Activated naive CD4-positive, alpha-beta T cell (primary cell): Measurements from ENCODE around the gene TSR3.

Experiments
- DNase-seq, 4 experiments: peaks; one replicate each; lab custom pipeline; 2025; lab: John Stamatoyannopoulos, UW

The TSR3 gene

DNA sequence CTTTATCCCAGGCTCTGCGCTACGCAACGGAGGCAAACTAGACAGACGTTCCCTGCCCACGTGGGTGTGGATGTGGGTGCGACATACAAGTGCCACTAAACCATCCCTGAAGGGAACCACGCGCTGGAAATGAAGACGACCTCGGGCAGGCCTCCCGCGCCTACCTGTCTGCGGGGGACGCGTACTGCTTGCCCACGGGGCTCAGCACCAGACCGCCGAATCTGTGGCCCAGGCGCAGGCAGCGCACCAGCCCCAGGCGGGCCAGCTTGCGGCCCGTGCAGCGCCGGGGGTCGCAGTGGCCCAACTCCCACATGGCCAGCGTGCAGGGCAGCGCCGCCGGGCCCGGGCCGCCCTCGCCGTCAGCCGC is 480 bp downstream of the TSR3 start:
- no peak for DNase-seq

DNA sequence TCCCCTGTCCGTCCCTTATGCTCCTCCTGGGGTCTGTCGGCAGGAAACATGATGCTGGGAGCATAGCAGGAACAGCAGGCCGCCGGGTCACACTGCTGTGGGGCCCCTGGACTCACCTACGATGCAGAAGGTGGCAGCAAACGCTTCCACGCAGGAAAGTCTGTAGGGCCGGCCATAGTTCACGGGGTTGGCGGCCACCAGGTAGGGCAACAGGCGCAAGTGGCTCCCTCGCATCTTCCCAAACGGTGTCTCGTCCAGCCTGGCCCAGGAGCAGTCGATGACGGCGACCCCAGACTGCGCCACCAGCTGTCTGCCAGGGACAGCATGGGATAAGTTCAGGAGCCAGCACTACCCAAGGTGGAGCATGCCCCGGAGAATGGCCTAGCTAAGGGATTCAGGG is 987 bp downstream of the TSR3 start:
- no peak for DNase-seq

DNA sequence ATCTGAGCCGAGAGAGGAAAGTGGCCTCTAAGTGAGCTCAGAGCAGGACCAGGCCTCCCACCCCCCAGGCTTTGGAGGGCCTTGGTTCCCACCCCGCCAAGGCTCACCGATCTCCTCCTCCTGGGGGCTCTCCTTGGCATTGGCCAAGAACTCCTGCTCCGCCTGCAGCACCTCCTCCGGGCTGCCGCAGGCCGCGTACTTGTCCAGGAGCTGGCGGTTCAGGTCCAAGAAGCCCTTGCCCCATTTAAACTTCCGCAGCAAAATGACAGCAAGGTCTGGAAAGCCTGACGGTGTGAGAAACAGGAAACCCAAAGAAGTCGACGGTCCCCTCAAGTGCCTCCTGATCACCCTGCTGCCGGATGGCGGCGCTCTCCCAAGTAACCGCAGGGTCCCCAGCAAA is 1.7 kb downstream of the TSR3 start:
- no peak for DNase-seq

DNA sequence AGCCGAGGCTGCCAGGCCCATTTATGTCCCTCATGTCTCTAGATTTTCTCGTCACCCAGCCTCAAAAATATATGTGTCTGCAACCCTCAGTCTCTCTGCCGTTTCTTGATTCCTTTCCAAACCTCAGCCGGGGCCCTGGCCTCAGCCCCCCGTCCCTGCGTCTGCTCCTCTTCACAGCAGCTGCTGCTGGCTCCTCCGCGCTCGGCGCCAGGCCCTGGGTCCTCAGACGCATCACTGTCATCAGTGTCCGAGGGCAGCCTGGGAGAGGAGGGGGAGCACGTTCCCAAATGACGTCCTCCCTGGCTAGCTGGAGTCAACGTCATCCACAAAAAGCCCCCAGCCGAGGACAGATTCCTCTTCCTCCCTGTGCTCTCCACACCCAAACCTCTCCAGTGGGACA is 2.3 kb downstream of the TSR3 start:
- no peak for DNase-seq

DNA sequence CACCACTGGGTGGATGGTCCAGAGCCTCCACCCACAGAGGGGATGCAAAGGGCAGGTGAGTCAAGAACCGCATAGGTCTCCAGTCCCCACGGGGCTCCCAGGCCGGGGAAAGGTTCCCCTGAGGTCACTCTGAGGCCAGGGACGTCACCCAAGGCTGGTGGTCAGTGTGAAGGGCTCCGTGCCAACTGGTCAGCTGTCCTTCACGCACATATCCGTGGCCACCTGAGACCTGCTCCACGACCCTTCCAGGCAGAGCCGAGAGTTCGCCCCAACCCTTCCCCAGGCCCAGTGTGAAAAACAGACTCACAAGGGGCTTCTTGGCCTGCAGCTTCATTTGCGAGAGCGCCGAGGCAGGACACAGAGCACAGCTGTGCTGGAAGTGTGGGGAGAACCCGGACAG is 2.8 kb downstream of the TSR3 start:
- no peak for DNase-seq

DNA sequence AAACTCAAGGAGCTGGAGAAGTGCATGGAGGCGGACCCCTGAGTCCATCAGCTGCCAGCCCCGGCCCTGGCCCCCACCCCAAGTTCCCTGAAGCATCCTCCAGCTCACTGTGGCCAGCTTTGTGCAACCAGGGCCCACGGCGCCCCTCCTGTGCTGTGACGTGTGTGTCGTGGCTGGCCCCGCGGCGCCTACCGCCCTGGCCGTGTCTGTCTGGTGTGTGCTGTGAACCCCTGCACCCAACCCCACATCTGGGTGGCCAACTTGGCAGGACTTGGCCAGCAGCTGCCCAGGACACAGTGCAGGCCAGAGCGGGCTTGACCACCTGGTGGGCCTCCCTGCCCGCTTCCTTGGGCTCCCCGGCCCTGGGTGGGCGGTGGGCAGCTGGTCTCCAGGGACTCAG is 3.2 kb downstream of the TSR3 start:
- no peak for DNase-seq

DNA sequence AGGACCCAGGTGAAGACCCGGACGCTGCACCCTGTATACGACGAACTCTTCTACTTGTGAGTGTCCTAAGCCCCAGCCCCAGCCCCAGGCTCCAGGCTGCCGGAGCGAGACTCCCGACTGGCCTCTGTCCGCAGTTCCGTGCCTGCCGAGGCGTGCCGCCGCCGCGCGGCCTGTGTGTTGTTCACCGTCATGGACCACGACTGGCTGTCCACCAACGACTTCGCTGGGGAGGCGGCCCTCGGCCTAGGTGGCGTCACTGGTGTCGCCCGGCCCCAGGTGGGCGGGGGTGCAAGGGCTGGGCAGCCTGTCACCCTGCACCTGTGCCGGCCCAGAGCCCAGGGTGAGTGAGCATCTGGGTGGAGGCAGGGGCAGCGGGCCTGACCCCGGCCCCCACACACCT is 3.7 kb downstream of the TSR3 start:
- no peak for DNase-seq

DNA sequence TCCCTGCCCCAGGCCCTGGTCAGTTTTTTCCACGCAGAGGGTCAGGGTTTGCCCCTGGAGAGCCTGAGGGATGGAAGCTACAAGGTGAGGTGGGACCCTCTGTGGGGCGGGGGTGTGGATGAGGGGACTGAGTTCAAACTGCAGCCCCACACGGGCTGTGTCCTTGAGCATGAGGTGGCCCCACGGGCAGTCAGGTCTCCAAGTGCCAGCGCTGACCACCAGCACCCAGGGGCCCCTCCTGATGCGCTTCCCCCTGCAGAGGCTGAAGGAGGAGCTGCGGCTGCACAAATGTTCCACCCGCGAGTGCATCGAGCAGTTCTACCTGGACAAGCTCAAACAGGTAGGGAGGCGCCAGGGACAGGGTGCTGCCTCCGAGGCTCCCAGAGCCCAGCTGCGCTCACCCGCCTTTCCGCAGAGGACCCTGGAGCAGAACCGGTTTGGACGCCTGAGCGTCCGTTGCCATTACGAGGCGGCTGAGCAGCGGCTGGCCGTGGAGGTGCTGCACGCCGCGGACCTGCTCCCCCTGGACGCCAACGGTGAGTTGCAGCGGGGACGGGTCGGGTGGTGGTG is 4.3 kb downstream of the TSR3 start:
- no peak for DNase-seq

DNA sequence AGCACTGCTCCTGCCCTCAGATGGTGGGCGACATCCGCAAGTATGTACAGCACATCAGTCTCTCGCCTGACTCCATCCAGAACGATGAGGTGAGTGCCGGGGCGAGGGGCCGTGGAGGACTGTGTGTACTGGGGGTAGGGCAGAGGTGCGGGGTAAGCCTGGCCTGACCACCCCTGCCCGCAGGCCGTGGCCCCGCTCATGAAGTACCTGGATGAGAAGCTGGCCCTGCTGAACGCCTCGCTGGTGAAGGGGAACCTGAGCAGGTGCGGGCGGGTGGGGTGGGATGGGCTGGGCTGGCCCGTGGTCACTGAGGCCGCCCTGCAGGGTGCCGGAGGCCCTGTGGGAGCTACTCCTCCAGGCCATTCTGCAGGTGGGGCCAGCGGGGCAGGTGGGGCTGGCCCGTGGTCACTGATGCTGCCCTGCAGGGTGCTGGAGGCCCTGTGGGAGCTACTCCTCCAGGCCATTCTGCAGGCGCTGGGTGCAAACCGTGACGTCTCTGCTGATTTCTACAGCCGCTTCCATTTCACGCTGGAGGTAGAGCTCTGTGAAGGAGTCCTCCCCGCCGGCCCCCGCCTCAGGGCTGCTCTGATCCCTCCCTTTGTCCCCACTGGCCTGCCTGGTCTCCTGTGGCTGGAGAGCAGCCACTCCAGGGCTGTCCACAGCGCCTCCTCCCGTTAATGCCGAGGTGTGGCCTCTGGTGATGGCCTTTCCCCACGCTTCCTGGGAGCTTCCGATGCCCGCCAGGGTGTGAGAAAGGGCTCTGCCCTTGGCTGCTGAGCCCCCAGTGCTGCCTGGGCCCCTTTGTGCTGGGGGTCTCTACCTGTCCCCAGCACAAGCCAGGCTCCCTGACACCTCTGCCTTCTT is 5.0 kb downstream of the TSR3 start:
- DNase-seq, result no peak

DNA sequence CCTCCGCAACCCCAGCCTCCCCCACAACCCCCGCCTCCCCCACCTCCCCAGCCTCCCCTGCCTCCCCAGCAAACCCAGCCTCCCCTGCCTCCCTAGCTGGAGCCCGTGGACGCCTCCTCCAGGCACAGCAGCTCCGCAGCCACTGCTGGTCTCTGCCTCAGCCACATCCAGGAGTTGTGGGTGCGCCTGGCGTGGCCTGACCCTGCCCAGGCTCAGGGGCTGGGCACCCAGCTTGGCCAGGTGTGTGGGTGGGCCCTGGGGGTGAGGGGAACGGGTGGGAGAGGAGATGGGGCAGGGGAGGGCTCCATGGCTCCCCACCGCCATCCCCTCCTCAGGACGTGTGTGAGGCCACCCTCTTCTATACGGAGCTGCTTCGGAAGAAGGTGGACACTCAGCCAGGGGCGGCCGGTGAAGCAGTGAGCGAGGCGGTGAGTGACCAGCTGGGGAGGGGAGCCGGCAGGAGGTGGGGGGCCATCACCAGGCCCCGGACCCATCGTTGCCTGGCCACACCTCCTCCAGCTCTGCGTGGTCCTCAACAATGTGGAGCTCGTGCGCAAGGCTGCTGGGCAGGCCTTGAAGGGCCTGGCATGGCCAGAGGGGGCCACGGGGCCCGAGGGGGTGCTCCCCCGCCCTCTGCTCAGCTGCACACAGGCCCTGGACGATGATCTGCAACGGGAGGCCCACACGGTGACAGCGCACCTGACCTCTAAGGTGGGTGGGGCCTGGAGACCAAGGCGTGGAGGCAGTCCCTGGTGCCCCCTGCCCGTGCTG is 5.8 kb downstream of the TSR3 start:
- DNase-seq, result no peak

DNA sequence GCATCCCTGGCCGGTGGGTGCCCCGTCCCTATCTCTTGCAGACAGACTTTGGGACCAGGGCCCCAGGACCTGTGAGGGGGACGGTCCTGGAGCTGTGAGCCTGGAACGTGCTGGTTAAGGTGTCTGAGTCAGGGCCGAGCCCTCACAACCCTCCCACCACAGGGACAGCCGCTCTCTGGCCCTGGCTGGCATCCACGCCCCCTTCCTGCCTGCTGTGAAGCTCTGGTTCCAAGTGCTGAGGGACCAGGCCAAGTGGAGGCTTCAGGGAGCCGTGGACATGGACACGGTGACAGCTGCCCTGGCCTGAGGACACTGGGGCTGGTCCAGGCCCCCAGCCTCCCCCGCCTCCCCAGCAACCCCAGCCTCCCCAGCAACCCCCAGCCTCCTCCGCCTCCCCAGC is 6.6 kb downstream of the TSR3 start:
- DNase-seq, result no peak

DNA sequence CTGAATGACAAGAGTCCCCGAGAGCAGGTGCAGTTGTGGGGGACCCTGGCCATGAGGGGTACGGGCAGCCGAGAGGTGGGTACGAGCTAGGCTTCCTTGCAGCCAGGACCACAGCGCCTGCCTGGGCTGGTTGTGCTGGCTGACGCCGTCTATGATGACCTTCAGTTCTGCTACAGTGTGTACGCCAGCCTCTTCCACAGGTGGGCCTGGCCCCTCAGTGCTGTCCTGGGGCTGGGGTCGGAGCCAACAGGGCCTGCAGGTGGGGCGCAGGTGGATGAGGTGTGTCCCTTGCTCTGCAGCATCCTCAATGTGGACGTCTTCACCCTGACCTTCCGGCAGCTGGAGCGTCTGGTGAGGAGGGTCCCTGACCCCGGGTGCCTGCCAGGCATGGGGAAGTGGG is 7.2 kb downstream of the TSR3 start:
- DNase-seq, result no peak

DNA sequence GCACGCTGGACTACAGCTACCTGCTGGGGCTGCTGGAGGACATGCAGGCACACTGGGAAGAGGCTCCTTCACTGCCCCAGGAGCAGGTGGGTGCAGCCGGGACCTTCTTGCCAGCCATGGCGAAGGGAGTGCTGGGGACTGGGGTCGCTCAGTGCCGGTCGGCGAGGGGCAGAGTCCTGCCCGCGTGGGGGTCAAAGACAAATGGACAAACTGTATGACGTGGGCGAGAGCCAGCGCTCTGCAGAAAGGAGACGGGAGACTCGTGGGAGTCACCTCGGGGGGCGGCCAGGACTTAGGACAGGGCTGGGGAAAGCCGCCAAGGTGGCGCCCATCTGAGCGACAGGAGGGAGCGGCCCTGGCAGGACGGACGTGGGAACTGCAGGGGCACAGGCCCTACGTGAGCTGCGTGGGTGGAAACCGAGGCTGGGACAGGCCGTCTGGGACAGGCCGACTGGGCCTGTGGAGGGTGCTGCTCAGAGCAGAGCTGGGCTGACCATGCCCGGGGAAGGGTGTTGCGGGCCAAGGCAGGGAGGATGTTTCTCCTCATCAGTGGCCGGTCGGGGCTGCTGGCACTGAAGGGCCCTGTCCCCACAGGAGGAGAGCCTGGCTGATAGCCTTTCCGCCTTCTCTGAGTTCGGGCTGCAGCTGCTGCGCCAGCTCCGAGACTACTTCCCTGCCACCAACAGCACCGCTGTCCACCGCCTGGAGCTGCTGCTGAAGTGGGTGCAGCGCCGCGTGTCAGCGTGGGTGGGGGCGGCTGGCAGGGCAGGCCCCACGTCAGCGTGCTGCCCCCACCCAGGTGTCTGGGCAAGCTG is 8.0 kb downstream of the TSR3 start:
- DNase-seq, result no peak

DNA sequence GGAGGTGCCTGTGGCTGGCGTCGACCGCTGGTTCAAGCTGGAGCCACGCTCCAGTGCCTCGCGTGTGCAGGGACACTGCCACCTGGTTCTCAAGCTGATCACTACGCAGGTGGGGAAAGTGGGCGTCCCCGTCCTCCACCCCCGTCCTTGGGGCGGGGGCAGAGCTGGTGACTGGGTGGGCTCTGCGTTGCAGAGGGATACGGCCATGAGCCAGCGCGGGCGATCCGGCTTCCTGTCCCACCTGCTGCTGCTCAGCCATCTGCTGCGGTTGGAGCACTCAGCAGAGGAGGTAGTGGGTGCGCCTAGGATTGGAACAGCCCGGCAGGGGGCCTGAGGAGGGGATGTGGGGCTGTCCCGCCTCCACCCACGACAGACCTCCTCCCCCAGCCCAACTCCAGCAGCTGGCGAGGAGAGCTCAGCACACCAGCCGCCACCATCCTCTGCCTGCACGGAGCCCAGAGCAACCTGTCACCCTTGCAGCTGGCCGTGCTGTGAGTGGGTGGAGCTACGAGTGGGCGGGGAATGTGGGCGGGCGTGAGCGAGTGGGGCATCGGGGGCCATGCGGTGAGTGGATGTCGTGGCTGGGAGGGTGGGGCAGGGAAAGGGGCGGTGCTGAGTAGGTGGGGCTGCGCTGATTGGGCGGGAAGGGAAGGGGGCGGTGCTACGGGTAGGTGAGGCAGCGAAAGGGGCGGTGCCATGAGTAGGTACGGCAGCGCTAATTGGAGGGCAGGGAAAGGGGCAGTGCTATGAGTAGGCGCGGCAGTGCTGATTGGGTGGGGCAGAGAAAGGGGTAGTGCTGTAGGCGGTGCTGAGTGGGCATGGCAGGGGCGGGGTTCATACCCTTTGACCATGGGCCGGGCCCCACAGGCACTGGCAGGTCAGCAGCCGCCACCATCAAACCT is 8.9 kb downstream of the TSR3 start:
- peak; percentile 42 to 90 (median 76) for DNase-seq

DNA sequence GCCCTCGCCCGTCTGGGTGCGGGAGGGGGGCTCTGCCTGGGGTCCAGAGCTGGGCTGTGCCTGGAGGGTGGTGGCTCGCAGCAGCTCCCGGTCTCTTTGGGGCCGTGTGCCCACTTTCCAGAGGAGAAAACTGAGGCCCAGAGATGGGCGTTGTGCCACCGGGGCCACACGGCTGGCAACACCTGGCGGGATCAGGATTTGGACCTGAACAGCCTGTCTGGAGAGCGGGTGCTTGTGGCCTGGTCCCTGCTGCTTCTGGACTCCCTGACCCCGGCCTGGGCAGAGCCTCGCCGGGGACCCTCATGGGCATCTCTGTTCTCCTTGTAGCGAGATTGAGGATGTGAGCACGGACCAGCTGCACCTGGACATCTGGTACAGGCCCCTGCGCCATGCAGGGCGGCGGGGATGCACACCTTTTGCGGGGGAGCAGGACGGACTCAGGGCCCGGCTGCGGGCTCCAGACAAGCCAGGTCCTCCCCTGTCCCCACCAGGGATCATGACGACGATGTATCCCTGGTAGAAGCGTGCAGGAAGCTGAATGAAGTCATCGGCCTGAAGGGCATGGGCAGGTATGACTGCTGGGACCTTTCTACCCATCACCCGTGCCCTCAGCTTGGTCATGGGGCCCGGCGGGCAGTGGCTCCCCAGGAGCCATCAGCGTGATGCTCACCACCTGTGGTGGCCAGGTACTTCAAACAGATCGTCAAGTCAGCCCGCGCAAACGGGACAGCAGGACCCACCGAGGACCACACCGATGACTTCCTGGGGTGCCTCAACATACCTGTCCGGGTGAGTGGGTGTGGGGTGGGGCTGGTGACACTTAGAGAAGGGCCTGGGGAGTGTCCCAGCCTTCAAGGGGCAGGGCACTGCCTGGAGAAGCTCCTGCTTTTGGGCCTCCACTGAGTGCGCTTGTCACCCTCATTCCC is 9.9 kb downstream of the TSR3 start:
- DNase-seq, result no peak

DNA sequence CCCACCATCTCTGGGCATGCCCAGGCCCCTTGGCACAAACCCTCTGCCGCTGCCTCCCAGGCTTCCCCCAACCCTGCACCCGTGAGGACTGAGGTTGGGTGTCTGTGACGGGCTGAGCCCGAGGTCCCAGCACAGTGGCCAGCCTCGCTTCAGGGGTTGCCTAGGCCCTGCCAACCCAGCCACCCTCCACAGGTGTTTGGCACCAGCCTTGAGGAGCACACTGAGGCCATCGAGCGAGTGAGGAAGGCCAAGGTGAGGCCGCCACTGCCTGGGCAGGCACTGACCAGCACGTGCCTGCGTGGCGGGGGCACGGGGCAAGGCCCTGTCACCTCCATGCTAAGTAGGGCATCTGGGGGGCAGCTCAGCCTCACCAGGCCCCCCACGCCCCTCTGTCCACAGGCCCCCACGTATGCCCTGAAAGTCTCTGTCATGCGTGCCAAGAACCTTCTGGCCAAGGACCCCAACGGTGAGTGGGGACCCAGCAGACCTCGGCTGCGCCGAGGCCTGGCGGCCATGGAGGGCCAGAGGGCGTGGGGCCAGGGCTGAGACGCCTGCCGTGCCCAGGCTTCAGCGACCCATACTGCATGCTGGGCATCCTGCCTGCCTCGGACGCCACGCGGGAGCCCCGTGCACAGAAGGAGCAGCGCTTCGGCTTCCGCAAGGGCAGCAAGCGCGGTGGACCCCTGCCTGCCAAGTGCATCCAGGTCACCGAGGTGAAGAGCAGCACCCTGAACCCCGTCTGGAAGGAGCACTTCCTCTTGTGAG is 10.8 kb downstream of the TSR3 start:
- DNase-seq, result no peak

DNA sequence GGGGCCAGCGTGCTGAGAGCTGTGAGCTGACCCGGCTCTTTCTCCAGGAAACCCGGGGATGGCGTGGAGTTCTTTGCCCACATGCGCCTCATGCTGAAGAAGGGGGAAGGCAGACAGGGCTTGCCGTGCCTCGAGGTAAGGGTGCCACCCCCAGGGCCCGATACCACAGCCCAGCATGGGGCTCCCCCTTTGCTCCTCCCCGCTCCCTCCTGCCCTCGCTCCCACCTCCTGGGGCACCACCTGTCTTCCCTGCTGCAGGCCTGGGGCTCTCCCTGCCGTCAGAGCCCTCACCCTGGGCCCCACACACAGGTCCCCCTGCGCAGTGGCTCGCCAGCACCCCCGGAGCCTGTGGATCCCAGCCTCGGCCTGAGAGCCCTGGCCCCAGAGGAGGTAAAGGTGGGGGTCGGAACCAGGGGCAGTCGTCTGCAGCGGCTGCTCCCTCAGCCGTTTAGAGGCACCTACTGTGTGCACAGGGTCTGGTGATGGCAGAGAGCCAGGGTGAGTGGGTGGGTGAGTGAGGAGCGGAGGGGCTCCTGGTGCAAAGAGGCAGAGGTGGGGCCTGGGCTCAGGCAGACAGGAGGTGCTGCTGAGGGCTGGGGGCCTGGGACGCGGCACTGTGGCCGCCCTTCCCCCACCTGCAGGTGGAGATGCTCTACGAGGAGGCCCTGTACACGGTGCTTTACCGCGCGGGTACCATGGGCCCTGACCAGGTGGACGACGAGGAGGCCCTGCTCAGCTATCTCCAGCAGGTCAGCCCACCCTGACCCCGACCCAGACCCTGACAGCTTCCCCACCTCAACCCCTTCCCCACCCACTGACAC is 12.6 kb downstream of the TSR3 start:
- no peak for DNase-seq

DNA sequence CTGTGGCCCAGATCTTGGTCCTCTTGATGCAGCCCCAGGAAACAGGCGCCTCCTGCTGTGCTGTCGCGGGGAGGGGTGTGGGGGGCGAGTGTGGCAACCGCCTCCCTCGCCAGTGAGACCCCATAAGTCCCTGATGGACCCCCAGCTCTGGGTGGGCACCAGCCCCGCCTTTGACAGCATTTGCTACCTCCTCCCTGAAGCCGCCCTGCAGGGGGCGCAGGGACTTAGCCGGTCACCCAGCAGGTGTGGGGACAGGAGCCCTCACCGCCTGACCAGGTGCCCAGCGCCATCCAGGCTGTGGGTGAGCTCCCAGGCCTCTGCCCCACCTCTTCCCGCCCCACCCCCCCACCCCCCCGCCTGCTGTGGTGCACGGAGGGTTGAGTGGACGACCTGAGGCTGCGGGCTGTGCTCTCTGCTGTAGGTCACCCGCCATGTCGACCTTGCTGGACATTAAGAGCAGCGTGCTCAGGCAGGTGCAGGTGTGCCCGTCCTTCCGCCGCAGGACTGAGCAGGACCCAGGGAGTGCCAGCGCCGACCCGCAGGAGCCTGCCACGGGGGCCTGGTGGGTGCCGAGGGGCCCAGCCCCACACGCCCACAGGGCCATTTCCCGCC is 13.5 kb downstream of the TSR3 start:
- peak in 1 of 4 experiments; percentile 12 for DNase-seq
